Ishikawa (cell line): Measurements from ENCODE around the gene DBX2.

Source experiments
- CEBPB ChIP-seq: IDR thresholded peaks from 2 replicates; pipeline ENCODE4 v1.6.1; 2012
- CREB1 ChIP-seq: IDR thresholded peaks from 2 replicates; pipeline ENCODE4 v1.6.1; 2012; ENCODE audit warnings: low read depth
- EGR1 ChIP-seq: IDR thresholded peaks from 2 replicates; pipeline ENCODE4 v1.6.1; 2012
- EP300 ChIP-seq: IDR thresholded peaks from 2 replicates; pipeline ENCODE4 v1.6.1; 2012; ENCODE audit warnings: borderline replicate concordance
- FOXM1 ChIP-seq: IDR thresholded peaks from 2 replicates; pipeline ENCODE4 v1.6.1; 2012; ENCODE audit warnings: low read depth, borderline replicate concordance
- NFIC ChIP-seq: IDR thresholded peaks from 2 replicates; pipeline ENCODE4 v1.6.1; 2012
- RAD21 ChIP-seq: IDR thresholded peaks from 2 replicates; pipeline ENCODE4 v1.6.1; 2012; ENCODE audit warnings: low read depth
- TAF1 ChIP-seq: IDR thresholded peaks from 2 replicates; pipeline ENCODE4 v1.6.1; 2012; ENCODE audit warnings: low read depth, mild to moderate bottlenecking
- TCF12 ChIP-seq: IDR thresholded peaks from 2 replicates; pipeline ENCODE4 v1.6.1; 2012; ENCODE audit warnings: low read depth
- TEAD4 ChIP-seq: IDR thresholded peaks from 2 replicates; pipeline ENCODE4 v1.6.1; 2012
- USF1 ChIP-seq: IDR thresholded peaks from 2 replicates; pipeline ENCODE4 v1.6.1; 2012
- ZBTB7A ChIP-seq: IDR thresholded peaks from 2 replicates; pipeline ENCODE4 v1.6.1; 2012; ENCODE audit warnings: low read depth
- TF ChIP-seq, protein P1 (sequence below): IDR thresholded peaks from 2 replicates; pipeline ENCODE4 v1.6.1; 2012; ENCODE audit warnings: low read depth, mild to moderate bottlenecking
- TF ChIP-seq, protein P2 (sequence below): IDR thresholded peaks from 2 replicates; pipeline ENCODE4 v1.6.1; 2012

- no peak for TF ChIP-seq USF1
- TF ChIP-seq EP300 = no peak
- TF ChIP-seq, protein P1, sequence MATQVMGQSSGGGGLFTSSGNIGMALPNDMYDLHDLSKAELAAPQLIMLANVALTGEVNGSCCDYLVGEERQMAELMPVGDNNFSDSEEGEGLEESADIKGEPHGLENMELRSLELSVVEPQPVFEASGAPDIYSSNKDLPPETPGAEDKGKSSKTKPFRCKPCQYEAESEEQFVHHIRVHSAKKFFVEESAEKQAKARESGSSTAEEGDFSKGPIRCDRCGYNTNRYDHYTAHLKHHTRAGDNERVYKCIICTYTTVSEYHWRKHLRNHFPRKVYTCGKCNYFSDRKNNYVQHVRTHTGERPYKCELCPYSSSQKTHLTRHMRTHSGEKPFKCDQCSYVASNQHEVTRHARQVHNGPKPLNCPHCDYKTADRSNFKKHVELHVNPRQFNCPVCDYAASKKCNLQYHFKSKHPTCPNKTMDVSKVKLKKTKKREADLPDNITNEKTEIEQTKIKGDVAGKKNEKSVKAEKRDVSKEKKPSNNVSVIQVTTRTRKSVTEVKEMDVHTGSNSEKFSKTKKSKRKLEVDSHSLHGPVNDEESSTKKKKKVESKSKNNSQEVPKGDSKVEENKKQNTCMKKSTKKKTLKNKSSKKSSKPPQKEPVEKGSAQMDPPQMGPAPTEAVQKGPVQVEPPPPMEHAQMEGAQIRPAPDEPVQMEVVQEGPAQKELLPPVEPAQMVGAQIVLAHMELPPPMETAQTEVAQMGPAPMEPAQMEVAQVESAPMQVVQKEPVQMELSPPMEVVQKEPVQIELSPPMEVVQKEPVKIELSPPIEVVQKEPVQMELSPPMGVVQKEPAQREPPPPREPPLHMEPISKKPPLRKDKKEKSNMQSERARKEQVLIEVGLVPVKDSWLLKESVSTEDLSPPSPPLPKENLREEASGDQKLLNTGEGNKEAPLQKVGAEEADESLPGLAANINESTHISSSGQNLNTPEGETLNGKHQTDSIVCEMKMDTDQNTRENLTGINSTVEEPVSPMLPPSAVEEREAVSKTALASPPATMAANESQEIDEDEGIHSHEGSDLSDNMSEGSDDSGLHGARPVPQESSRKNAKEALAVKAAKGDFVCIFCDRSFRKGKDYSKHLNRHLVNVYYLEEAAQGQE = no peak
- no peak for TF ChIP-seq EGR1
- TF ChIP-seq, protein P2, sequence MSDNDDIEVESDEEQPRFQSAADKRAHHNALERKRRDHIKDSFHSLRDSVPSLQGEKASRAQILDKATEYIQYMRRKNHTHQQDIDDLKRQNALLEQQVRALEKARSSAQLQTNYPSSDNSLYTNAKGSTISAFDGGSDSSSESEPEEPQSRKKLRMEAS = no peak
- TF ChIP-seq CEBPB = no peak
- no peak for TF ChIP-seq FOXM1
- no peak for TF ChIP-seq TEAD4
- no peak for TF ChIP-seq TAF1
- no peak for TF ChIP-seq CREB1
- TF ChIP-seq RAD21 = no peak
- no peak for TF ChIP-seq TCF12
- TF ChIP-seq NFIC = no peak
- no peak for TF ChIP-seq ZBTB7A
Measured at GRCh38 chr12:45093051-45093450, 42.2 kb upstream of the DBX2 start.
